ENCODE data around the gene EXOC6B.
"Not testable (repeated sequence)": the region's sequence is repeated elsewhere in the genome, so short reads cannot be mapped to it uniquely, and the experiment has no call there.

Gene EXOC6B

DNA sequence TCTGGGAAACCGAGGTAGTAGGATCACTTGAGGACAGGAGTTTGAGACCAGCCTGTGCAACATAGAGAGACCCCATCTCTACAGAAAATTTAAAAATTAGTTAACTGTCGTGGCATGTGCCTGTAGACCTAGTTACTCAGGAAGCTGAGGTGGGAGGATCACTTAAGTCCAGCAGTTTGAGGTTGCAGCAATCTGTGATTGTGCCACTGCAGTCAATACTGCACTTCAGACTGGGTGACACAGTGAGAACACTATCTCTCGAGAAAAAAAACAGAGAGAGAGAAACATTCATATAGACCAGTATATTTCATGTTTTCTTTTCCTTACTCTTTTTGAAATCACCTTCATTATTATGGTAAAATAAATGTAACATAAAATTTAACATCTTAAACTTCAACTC, 387.5 kb downstream of the EXOC6B start:
- no peak for DNase-seq
- intact Hi-C loops (cut with DNase I) = no loop called here

GRCh38 chr2:72431737-72432136, 394.1 kb downstream of the EXOC6B start:
- intact Hi-C loops (cut with DNase I) = no loop called here
- DNase-seq = no peak

GRCh38 chr2:72427022-72427861, 398.6 kb downstream of the EXOC6B start:
- intact Hi-C loops (cut with DNase I) = no loop called here
- no peak for DNase-seq

- intact Hi-C loops (cut with DNase I) = no loop called here
- DNase-seq = no peak
These were observed 399.8 kb downstream of the EXOC6B start for GRCh38 chr2:72425996-72426395.

GRCh38 chr2:72423756-72424155, 402.1 kb downstream of the EXOC6B start:
- no peak for DNase-seq
- intact Hi-C loops (cut with DNase I) = no loop called here

DNA sequence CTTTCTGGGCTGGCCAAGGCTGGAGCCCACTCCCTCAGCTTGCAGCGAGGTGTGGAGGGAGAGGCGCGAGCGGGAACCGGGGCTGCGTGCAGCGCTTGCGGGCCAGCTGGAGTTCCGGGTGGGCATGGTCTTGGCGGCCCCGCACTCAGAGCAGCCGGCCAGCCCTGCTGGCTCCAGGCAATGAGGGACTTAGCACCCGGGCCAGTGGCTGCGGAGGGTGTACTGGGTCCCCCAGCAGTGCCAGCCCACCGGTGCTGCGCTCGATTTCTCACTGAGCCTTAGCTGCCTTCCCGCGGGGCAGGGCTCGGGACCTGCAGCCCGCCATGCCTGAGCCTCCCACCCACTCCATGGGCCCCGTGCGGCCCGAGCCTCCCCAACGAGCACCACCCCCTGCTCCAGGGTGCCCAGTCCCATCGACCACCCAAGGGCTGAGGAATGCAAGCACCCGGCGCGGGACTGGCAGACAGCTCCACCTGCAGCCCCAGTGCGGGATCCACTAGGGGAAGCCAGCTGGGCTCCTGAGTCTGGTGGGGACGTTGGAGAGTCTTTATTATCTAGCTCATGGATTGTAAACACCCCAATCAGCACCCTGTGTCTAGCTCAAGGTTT, 404.0 kb downstream of the EXOC6B start:
- intact Hi-C loops (cut with DNase I); DNase-seq: not testable (repeated sequence)

GRCh38 chr2:72415781-72416475, 409.9 kb downstream of the EXOC6B start:
- intact Hi-C loops (cut with DNase I) = no loop called here
- DNase-seq = no peak

- intact Hi-C loops (cut with DNase I) = no loop called here
- DNase-seq = no peak
These were observed 410.6 kb downstream of the EXOC6B start for GRCh38 chr2:72415241-72415661.

DNA sequence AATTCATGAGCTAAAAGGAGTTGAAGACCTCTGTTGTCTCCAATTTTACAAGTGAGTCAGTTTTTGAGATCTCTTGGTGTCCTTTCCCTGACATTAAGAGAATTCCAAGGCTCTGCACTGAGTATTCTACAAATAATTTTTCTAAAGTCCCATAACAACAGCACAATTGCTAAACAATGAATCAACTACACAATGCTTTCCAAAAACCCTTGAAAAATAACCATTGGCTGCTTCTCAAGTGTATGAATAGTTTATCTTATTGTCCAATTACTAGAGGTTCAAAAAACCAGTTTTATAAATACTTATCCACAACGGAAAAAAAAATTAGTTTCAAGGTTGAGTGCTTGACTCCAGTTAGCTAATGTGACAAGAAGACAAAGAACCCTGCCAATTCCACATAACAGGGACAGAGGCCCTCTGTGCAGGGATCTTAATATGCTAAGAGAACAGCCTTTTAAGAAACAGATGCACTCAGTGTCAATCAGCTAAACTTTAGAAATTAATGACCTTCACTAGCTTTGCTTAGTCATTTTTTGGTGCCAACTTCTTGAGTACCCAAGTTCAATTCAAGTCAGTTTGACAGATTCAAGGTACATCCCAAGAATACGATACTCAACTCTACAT, 411.6 kb downstream of the EXOC6B start:
- intact Hi-C loops (cut with DNase I) = no loop called here

DNA sequence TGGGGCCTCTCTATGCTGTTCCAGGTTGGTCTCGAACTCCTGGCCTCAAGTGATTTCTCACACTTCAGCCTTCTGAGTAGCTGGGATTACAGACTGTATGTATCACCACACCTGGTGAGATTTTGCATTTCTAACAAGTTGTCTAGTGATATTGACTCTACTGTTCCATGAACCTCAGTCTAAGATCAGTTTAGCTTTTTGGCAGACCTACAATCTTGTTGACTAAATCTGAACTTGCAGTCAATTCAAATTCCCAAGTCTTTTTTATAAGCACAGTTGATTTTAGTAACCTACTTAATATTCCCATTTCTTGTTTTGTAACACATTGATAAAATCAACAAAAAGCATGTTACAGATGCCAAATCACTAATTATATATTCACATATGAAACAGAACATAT, 412.1 kb downstream of the EXOC6B start:
- intact Hi-C loops (cut with DNase I) = no loop called here
- DNase-seq = no peak

More for the DNA sequence above, 411.6 kb downstream of the EXOC6B start:
- DNase-seq = peak in 2 of 42 donors; percentile 5 to 13

DNA sequence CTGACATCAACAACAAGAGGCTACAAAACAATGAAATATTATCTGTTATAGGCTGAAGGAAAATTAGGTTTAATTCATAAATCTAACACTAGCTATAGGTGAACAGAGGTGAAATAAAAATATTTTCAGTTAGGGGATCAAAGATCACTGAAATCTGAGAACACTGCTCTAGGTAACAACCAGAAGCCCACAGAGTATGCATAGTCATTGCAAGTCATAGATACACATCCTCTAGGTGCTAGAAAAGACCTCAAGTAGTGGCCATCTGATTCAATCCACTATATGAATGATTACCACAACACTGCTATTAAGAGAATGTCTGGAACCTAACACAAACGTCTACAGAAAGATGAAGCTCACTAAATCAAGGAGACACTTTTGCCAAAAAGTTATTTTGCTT, 413.6 kb downstream of the EXOC6B start:
- no peak for DNase-seq
- intact Hi-C loops (cut with DNase I) = no loop called here

- intact Hi-C loops (cut with DNase I) = no loop called here
These were observed 426.0 kb downstream of the EXOC6B start for GRCh38 chr2:72399879-72400278.

DNA sequence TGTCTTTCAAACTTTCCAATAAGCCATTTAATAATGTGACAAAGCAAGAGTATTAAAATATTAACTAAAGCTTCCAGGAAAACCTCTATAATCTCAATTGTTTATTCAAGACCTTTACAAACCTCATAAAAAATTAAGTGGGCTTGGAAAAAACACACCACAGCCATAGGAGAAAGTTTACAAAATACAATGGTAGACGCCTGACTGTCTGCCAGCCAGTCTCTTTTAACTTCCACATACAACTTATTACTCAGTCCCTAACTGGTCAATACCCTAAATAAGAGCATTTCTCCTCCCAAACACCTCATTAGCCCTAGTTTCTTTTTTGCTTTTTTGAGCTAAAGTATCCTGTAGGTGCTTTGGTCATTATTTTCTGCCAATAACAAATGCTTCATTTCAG, 430.7 kb downstream of the EXOC6B start:
- intact Hi-C loops (cut with DNase I) = no loop called here

More at GRCh38 chr2:72399879-72400278, 426.0 kb downstream of the EXOC6B start:
- DNase-seq = no peak

GRCh38 chr2:72394541-72395070, 431.2 kb downstream of the EXOC6B start:
- intact Hi-C loops (cut with DNase I) = no loop called here
- no peak for DNase-seq

More for the DNA sequence above, 430.7 kb downstream of the EXOC6B start:
- no peak for DNase-seq

GRCh38 chr2:72389447-72389846, 436.4 kb downstream of the EXOC6B start:
- no peak for DNase-seq
- intact Hi-C loops (cut with DNase I) = no loop called here

GRCh38 chr2:72388263-72388662, 437.6 kb downstream of the EXOC6B start:
- intact Hi-C loops (cut with DNase I) = no loop called here
- DNase-seq = no peak

DNA sequence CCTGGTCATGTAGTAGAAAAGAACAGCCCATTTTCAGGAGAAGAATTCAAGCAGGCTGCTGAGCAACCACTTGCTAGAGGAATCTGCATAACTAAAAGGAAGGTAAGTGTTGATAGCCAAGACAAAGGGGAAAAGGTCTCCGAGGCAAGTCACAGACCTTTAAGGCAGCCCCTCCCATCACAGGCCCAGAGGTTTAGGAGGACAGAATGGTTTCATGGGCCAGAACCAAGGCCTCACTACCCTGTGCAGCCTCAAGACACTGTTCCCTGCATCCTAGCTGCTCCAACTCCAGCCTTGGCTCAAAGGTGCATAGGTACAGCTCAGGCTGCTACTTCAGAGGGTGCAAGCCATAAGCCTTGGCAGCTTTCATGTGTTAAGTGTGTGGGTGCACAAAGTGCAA, 439.5 kb downstream of the EXOC6B start:
- intact Hi-C loops (cut with DNase I) = no loop called here
- no peak for DNase-seq

DNA sequence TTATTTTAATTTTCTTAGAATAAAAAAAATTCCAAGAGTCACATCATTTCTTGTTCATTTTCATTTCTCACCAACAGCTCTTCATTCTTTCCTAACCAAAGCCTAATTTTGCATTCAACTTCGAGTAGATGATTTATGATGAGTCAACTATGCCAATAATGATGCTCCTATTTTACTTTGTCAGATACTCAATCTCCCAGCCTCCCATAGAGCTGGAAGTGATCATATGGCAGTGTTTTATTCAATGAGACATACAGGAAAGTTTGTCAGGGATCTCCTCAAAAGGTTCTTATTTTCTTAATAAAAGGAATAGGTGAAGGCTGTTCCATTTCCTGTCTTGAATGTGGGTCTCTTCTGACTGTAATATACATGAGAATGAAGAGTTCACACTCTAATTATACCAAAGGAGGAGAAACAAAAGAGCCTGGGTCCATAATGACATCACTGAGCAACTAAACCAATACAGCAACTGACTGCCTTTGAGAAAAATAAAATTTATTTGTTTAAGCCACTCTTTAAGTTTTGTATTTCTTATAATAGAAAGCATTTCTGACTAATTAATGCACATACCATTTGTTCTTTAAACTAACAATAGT, 447.0 kb downstream of the EXOC6B start:
- intact Hi-C loops (cut with DNase I) = no loop called here
- DNase-seq = peak in 1 of 42 donors; percentile 5

Measured in head of caudate nucleus (tissue), 42 donors.